ENCODE measurements around the gene PPARG. TPM values are rescaled to one million over a fixed set of nuclear protein-coding genes. Genes with fewer than 3 reads are reported as not detected.

Gene PPARG
- total and polyA plus RNA-seq, 4 donors: 8.3 to 41.4 (median 26.2) TPM

DNA sequence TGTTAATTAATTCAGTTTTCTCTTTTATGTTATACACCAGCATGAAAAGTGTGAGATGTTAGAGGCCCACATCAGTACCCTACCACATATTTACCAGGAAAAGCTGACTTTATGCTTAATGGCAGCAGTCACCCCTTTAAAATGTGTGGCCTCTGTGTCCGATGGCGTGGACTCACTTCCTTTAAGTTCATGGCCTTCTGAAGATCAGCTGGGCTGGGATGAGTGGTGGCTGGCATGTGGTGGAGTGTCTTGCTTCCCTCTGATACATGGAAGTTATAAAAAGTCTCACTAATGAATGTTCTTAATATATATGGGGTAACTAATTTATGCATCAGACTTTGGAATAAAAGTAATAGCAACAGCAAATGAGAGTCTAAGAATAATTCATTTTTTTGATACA is 32.1 kb downstream of the PPARG start:
- H3K27me3 ChIP-seq (ENCODE audit: control insufficient read depth in 3 of 3, insufficient read depth in 3 of 3, low read length in 2 of 3): peaks cover 0 to 3% (median 0%) of the 10 kb centered on the region in 3 donors
- no peak for DNase-seq
- H3K9ac ChIP-seq (ENCODE audit: insufficient read depth in 1 of 2, low read length in 2 of 2): no peak overlapping the region
- no peak overlapping the region for H3K27ac ChIP-seq (ENCODE audit: low read depth in 1 of 2, low read length in 1 of 2)
- ATAC-seq (ENCODE audit: insufficient read depth, low FRiP score): no peak
- H3K4me3 ChIP-seq: no peak overlapping the region
- H3K9me3 ChIP-seq (ENCODE audit: control insufficient read depth in 4 of 4, insufficient read depth in 3 of 4, low read length in 3 of 4): no peaks in the 10 kb centered on the region
- WGBS, 2 donors: 84 to 90% methylated on average over 2 of the region's 2 CpGs
- TF ChIP-seq, protein P1, sequence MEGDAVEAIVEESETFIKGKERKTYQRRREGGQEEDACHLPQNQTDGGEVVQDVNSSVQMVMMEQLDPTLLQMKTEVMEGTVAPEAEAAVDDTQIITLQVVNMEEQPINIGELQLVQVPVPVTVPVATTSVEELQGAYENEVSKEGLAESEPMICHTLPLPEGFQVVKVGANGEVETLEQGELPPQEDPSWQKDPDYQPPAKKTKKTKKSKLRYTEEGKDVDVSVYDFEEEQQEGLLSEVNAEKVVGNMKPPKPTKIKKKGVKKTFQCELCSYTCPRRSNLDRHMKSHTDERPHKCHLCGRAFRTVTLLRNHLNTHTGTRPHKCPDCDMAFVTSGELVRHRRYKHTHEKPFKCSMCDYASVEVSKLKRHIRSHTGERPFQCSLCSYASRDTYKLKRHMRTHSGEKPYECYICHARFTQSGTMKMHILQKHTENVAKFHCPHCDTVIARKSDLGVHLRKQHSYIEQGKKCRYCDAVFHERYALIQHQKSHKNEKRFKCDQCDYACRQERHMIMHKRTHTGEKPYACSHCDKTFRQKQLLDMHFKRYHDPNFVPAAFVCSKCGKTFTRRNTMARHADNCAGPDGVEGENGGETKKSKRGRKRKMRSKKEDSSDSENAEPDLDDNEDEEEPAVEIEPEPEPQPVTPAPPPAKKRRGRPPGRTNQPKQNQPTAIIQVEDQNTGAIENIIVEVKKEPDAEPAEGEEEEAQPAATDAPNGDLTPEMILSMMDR (IDR thresholded peaks at IDR 0.05; ENCODE audit: control extremely low read depth, extremely low read depth): no peak
- H3K36me3 ChIP-seq (ENCODE audit: control insufficient read depth in 4 of 4, insufficient read depth in 4 of 4, low read length in 4 of 4): no peaks in the 10 kb centered on the region
- H3K4me1 ChIP-seq (ENCODE audit: control insufficient read depth in 5 of 5, insufficient read depth in 5 of 5, low read length in 5 of 5): peaks cover 0 to 2% (median 0%) of the 10 kb centered on the region in 5 donors

DNA sequence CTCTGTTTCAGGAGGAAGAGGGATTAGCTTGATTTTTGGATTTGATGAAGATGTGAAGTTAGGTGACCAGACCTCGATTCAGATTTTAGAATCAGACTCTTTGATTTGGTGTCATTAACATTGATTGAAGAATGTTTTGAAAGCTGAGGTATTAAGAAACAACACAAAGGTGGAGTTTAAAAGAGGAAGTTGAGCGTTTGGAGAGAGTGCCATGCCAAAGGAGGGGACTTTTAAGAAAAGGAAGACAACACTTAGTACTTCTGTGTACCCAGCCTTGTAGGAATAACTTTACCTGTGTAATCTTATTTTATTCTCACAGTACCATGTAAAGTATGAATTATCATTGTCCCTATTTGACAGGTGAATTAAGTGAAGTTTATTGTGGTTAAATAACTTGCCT is 34.4 kb downstream of the PPARG start:
- DNase-seq (no peak), ATAC-seq (ENCODE audit: insufficient read depth, low FRiP score) (no peak)
- H3K4me3 ChIP-seq: no peak overlapping the region
- H3K27ac ChIP-seq (ENCODE audit: low read depth in 1 of 2, low read length in 1 of 2): no peak overlapping the region
- no peaks in the 10 kb centered on the region for H3K9me3 ChIP-seq (ENCODE audit: control insufficient read depth in 4 of 4, insufficient read depth in 3 of 4, low read length in 3 of 4)
- peaks cover 0 to 5% (median 0%) of the 10 kb centered on the region in 5 donors for H3K4me1 ChIP-seq (ENCODE audit: control insufficient read depth in 5 of 5, insufficient read depth in 5 of 5, low read length in 5 of 5)
- H3K27me3 ChIP-seq (ENCODE audit: control insufficient read depth in 3 of 3, insufficient read depth in 3 of 3, low read length in 2 of 3): peaks cover 0 to 3% (median 0%) of the 10 kb centered on the region in 3 donors
- WGBS, 2 donors: 32 to 51% methylated on average over 2 of the region's 2 CpGs
- TF ChIP-seq, protein P1 (IDR thresholded peaks at IDR 0.05; ENCODE audit: control extremely low read depth, extremely low read depth): no peak
- H3K36me3 ChIP-seq (ENCODE audit: control insufficient read depth in 4 of 4, insufficient read depth in 4 of 4, low read length in 4 of 4): no peaks in the 10 kb centered on the region
- H3K9ac ChIP-seq (ENCODE audit: insufficient read depth in 1 of 2, low read length in 2 of 2): no peak overlapping the region

DNA sequence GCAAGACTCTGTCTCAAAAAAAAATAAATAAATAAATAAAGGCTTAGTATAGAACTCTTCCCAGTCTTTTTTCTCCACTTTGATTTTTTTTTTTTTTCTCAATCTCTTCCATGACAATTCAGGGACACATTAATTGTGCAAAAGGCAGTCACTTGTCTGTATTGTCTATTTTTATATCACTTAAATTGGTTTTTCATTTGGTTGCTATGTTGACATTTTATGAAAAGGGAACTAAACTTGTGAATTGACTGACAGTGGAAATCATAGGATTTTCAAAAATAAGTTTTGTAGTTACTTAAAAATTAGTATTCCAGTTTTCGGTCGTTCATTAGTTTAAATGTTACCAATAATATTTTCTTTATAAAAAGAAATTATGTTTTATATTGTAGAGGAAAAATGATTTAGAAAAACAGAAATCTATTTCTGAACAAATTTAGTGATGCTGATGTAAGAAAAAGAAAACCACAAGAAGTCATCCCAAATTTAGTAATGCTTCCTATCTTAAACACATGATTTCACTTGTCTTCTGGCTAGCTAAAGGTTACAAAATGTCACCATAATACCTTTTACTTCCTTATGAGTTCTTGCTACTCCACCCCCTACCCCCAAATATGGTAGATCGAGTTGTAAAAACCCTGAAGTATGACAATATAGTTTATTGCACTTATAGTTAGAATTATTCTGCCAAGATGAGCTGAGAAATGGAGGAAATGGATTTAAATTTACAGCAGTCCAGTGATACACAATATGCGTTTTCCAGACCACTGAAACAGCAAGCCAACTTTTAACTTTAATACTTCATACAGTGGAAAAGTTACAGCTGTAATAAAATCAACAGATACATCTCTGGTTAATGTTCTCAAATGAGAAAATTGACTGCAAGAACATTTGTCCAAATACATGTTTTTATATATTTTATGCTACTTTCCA is 37.0 kb downstream of the PPARG start:
- Histone ChIP-seq H3K4me1 (ENCODE audit: control insufficient read depth in 5 of 5, insufficient read depth in 5 of 5, low read length in 5 of 5) (peaks cover 0 to 2% (median 0%) of the 10 kb centered on the region in 5 donors), H3K36me3 (ENCODE audit: control insufficient read depth in 4 of 4, insufficient read depth in 4 of 4, low read length in 4 of 4) (no peaks in the 10 kb centered on the region), H3K4me3 (no peak overlapping the region), H3K9me3 (ENCODE audit: control insufficient read depth in 4 of 4, insufficient read depth in 3 of 4, low read length in 3 of 4) (no peaks in the 10 kb centered on the region), H3K9ac (ENCODE audit: insufficient read depth in 1 of 2, low read length in 2 of 2) (no peak overlapping the region), H3K27me3 (ENCODE audit: control insufficient read depth in 3 of 3, insufficient read depth in 3 of 3, low read length in 2 of 3) (no peaks in the 10 kb centered on the region), H3K27ac (ENCODE audit: low read depth in 1 of 2, low read length in 1 of 2) (no peak overlapping the region)
- WGBS, 2 donors: 59 to 74% methylated on average over 4 of the region's 4 CpGs
- TF ChIP-seq, protein P1 (IDR thresholded peaks at IDR 0.05; ENCODE audit: control extremely low read depth, extremely low read depth): no peak
- DNase-seq: no peak
- no peak for ATAC-seq (ENCODE audit: insufficient read depth, low FRiP score)

Measured in lung (tissue), 12 donors.